Right lobe of liver (tissue), 6 donors: ENCODE data around the gene MRPS18B. TPM values are rescaled to one million over a fixed set of nuclear protein-coding genes. Genes with fewer than 3 reads are reported as not detected.

ENCODE experiments used
- ATAC-seq, 4 donors: fragments of 200-7000 bp; cut with Tn5 transposase; one replicate each; pipeline ENCODE4 v1.9.1; 2020; ENCODE audit warnings: mild to moderate bottlenecking in 4 of 4, moderate library complexity in 4 of 4
- DNase-seq, 3 donors: peaks; one replicate each; pipeline ENCODE4 v3.0.0-alpha.2; 2020
- H3K27ac ChIP-seq, 3 donors: fragments of 200-600 bp; one replicate each; pipeline ENCODE4 v1.8.0; 2022
- H3K27me3 ChIP-seq, 2 donors: fragments of 200-600 bp; one replicate each; pipeline ENCODE4 v1.8.0; 2022
- H3K36me3 ChIP-seq, 4 donors: fragments of 200-600 bp; sonication (generic) in 1 of 4; one replicate each; pipeline versions ENCODE4 v1.5.1 to v1.8.0; 2017 to 2022; ENCODE audit warnings: control low read depth in 1 of 4
- H3K4me1 ChIP-seq, 4 donors: fragments of 200-600 bp; sonication (generic) in 1 of 4; one replicate each; pipeline versions ENCODE4 v1.5.1 to v1.8.0; 2017 to 2022; ENCODE audit warnings: control low read depth in 1 of 4
- H3K4me3 ChIP-seq, 3 donors: fragments of 200-600 bp; one replicate each; pipeline ENCODE4 v1.8.0; 2022
- H3K9me3 ChIP-seq, 4 donors: fragments of 200-600 bp; sonication (generic) in 1 of 4; one replicate each; pipeline versions ENCODE4 v1.5.1 to v1.8.0; 2017 to 2022; ENCODE audit warnings: control low read depth in 1 of 4
- POLR2A ChIP-seq: fragments of 450-650 bp; IDR thresholded peaks from one replicate; pipeline ENCODE4 v1.6.1; 2017; ENCODE audit warnings: antibody characterized with exemption, mild to moderate bottlenecking
- WGBS: methylation state at CpG from one replicate; pipeline ENCODE4 v1.1.6; 2018; ENCODE audit warnings: low coverage, low lambda C conversion rate; ENCODE audit not compliant: insufficient coverage; ENCODE audit errors: missing lambda C conversion rate; 5-methylcytosine and 5-hydroxymethylcytosine counted together
- intact Hi-C, 2 donors: fragments of 100-400 bp; cut with DNase I; formaldehyde crosslinking; loops; one replicate each; pipeline versions ENCODE4 v1.11.2 to v1.14.1; 2022
- total RNA-seq, 6 experiments: library from RNA; depleted of rRNA in 2 of 6; stranded (reverse); fragments of >200 nt in 2 of 6; fragmentation: NEBNext Ultra II Directional in 3 of 6; extraction: Animal tissue kit (Norgen Biotek cat#: 25700) in 3 of 6; gene quantifications; one replicate each; pipeline versions ENCODE4 v1.1.0 to v1.2.4, GENCODE V29; 2016 to 2023
- TF ChIP-seq, protein P1 (sequence below), 4 donors: fragments of 200-600 bp in 3 of 4; fragments of 450-650 bp in 1 of 4; IDR thresholded peaks; one replicate each; pipeline versions ENCODE4 v1.5.1 to v1.8.0; 2016 to 2022; ENCODE audit warnings: antibody characterized with exemption in 4 of 4, mild to moderate bottlenecking in 2 of 4
- donor health status: DM: no; HTN: yes; CAD: no.
- donor health status: DM: no; HTN: no; CAD: no.
- donor health status: DM: no; HTN: no; CAD: no.
- donor health status: DM: no; HTN: yes; CAD: no.
- donor health status: DM: no; HTN: yes; CAD: no.

Gene MRPS18B
- total RNA-seq, 6 experiments from 2014 or later, result 43.3 to 73.9 (median 56.2) TPM

DNA sequence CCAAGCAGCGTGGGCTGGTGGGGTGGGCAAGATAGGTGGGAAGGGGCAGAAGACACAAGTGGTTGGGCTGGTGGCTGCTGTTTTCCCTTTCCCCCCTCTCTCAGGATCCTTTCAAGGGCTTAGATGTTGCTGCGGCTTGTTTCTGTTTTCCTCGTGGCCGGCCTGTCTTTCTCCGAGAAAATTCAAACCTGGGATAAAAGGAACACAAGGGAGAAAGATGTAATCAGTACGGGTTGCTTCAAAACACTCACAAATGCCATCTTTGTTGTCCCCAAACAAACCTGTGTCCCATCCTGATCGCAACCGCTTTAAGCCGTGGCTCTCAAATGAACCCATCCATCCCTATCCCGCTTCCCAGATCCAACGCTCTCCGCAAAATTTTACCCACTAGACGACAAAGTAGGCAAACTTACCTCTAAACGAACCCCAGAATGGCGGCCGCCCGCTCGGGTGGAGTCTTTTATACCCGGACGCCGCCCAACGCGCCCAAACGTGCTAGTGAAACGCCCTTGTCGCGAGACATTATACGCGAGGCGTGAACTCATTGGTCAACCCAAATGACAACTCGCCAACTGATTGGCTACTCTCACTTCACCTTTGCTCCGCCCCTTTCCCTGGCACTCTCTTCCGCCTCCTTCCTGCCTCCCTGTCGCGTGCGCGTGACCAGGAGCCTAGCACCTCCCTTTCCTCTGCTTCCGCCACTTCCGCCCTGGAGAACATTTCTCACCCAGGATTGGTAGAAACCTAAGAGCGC lies 652 bp upstream of the MRPS18B start, which contains the start of gene PPP1R10:
Gene PPP1R10, minus strand, starts transcription at position 433 of the 754 bp plus-strand sequence. CDS start 7,299 bp downstream, outside the sequence.
- TF ChIP-seq, protein P1, sequence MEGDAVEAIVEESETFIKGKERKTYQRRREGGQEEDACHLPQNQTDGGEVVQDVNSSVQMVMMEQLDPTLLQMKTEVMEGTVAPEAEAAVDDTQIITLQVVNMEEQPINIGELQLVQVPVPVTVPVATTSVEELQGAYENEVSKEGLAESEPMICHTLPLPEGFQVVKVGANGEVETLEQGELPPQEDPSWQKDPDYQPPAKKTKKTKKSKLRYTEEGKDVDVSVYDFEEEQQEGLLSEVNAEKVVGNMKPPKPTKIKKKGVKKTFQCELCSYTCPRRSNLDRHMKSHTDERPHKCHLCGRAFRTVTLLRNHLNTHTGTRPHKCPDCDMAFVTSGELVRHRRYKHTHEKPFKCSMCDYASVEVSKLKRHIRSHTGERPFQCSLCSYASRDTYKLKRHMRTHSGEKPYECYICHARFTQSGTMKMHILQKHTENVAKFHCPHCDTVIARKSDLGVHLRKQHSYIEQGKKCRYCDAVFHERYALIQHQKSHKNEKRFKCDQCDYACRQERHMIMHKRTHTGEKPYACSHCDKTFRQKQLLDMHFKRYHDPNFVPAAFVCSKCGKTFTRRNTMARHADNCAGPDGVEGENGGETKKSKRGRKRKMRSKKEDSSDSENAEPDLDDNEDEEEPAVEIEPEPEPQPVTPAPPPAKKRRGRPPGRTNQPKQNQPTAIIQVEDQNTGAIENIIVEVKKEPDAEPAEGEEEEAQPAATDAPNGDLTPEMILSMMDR (IDR thresholded peaks at IDR 0.05), result no peak
- TF ChIP-seq POLR2A, result peak; percentile 99
- ATAC-seq (peak; percentile 86 to 93 (median 86)), DNase-seq (peak; percentile 99)
- H3K27me3 ChIP-seq, result no peaks in the 10 kb centered on the region
- peaks cover 0 to 37% (median 22%) of the 10 kb centered on the region in 4 donors for H3K36me3 ChIP-seq
- H3K4me3 ChIP-seq, result peak within 1 kb of the TSS; percentile 88 to 91 (median 89)
- peaks cover 0 to 14% (median 6%) of the 10 kb centered on the region in 4 donors for H3K4me1 ChIP-seq
- under 1% methylated on average over 38 of the region's 40 CpGs for WGBS
- intact Hi-C loops, result no loop called here
- no peaks in the 10 kb centered on the region for H3K9me3 ChIP-seq
- peak within 1 kb of the TSS; percentile 88 to 96 (median 96) for H3K27ac ChIP-seq

- H3K4me1 ChIP-seq, result peaks cover 0 to 14% (median 5%) of the 10 kb centered on the region in 4 donors
These were observed 694 bp downstream of the MRPS18B start for GRCh38 chr6:30618270-30618797.

GRCh38 chr6:30619561-30619960 lies 1.9 kb downstream of the MRPS18B start:
- Histone ChIP-seq H3K4me3 (no peak overlapping the region), H3K9me3 (no peaks in the 10 kb centered on the region), H3K4me1 (peaks cover 0 to 8% (median 0%) of the 10 kb centered on the region in 4 donors), H3K27me3 (no peaks in the 10 kb centered on the region), H3K27ac (no peak overlapping the region), H3K36me3 (peaks cover 0 to 63% (median 27%) of the 10 kb centered on the region in 4 donors)
- TF ChIP-seq POLR2A, result no peak
- TF ChIP-seq, protein P1 (IDR thresholded peaks at IDR 0.05), result no peak
- intact Hi-C loops, result no loop called here
- DNase-seq, result no peak
- 92% methylated on average over 11 of the region's 11 CpGs for WGBS
- no peak for ATAC-seq

More at GRCh38 chr6:30618270-30618797, 694 bp downstream of the MRPS18B start:
- no peaks in the 10 kb centered on the region for H3K27me3 ChIP-seq
- ATAC-seq (no peak), DNase-seq (no peak)
- peak overlapping the region; percentile 54 to 70 (median 68) for H3K4me3 ChIP-seq
- H3K9me3 ChIP-seq, result no peaks in the 10 kb centered on the region
- 5% methylated on average over 8 of the region's 8 CpGs for WGBS
- intact Hi-C loops, result no loop called here
- peaks cover 0 to 51% (median 26%) of the 10 kb centered on the region in 4 donors for H3K36me3 ChIP-seq
- peak overlapping the region; percentile 88 to 96 (median 96) for H3K27ac ChIP-seq
- TF ChIP-seq, protein P1 (IDR thresholded peaks at IDR 0.05), result no peak
- TF ChIP-seq POLR2A, result no peak

DNA sequence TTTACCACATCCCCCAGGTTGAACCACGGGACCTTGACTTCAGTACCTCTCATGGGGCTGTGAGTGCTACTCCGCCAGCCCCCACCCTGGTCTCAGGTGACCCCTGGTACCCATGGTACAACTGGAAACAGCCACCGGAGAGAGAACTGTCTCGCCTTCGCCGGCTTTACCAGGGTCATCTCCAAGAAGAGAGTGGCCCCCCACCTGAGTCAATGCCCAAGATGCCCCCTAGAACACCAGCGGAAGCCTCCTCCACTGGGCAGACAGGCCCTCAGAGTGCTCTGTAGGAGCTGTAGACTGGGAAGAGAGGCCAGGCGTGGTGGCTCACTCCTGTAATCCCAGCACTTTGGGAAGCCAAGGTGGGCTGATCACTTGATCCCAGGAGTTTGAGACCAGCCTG lies 7.9 kb downstream of the MRPS18B start:
- Histone ChIP-seq H3K27me3 (no peaks in the 10 kb centered on the region), H3K27ac (no peak overlapping the region), H3K36me3 (peaks cover 0 to 58% (median 22%) of the 10 kb centered on the region in 4 donors), H3K4me3 (no peak overlapping the region), H3K9me3 (no peaks in the 10 kb centered on the region), H3K4me1 (peaks cover 0 to 7% (median 3%) of the 10 kb centered on the region in 4 donors)
- no peak for ATAC-seq
- TF ChIP-seq, protein P1 (IDR thresholded peaks at IDR 0.05), result no peak
- TF ChIP-seq POLR2A, result no peak
- no peak for DNase-seq
- intact Hi-C loops, result loop anchor here (10.0 kb wide), 2 partner anchors 49 to 109 kb away; partner anchors contain the start of gene DHX16 (in 1 of the 2)
- WGBS, result 90% methylated on average over 2 of the region's 8 CpGs
